Chondrocyte (in vitro differentiated cells): ENCODE data around the gene IRS2. TPM values are rescaled to one million over a fixed set of nuclear protein-coding genes. Genes with fewer than 3 reads are reported as not detected.
A peak's percentile ranks its signal among the peaks of the same experiment; 100 is the strongest.

Source experiments
- DNase-seq: peaks from one replicate; pipeline ENCODE4 v3.0.0; 2021; ENCODE audit warnings: mixed read lengths, low spot score
- H3K27ac Mint-ChIP-seq: one replicate; pipeline ENCODE4 v1.8.0; 2021; ENCODE audit warnings: mild to moderate bottlenecking, moderate library complexity, mixed read lengths; ENCODE audit not compliant: unreplicated experiment
- H3K27me3 Mint-ChIP-seq: 2 replicates; pipeline ENCODE4 v1.8.0; 2021; ENCODE audit warnings: low read depth, mixed read lengths
- H3K36me3 Mint-ChIP-seq: 2 replicates; pipeline ENCODE4 v1.8.0; 2021; ENCODE audit warnings: low read depth, mixed read lengths
- H3K4me1 Mint-ChIP-seq: 2 replicates; pipeline ENCODE4 v1.8.0; 2021; ENCODE audit warnings: low read depth, mild to moderate bottlenecking, mixed read lengths
- H3K4me3 Mint-ChIP-seq: one replicate; pipeline ENCODE4 v1.8.0; 2021; ENCODE audit warnings: mild to moderate bottlenecking, moderate library complexity, mixed read lengths; ENCODE audit not compliant: unreplicated experiment
- H3K9me3 Mint-ChIP-seq: 2 replicates; pipeline ENCODE4 v1.8.0; 2021; ENCODE audit warnings: low read depth, mixed read lengths
- total RNA-seq: library from RNA; stranded (reverse); gene quantifications from 3 replicates; pipeline ENCODE4 v1.2.1, GENCODE V29; 2021
- TF ChIP-seq, protein P1 (sequence below): fragments of 200-600 bp; sonication (generic); IDR thresholded peaks from 2 replicates; pipeline ENCODE4 v1.5.0; 2021; ENCODE audit warnings: antibody characterized with exemption, mild to moderate bottlenecking, moderate library complexity

The IRS2 gene
- total RNA-seq, 1 donor from 2014 or later, result 42.9 TPM

GRCh38 chr13:109706015-109706715, 80.2 kb downstream of the IRS2 start:
- Mint-ChIP-seq H3K36me3 (no peaks in the 10 kb centered on the region), H3K27me3 (no peaks in the 10 kb centered on the region), H3K4me1 (peaks cover 5% of the 10 kb centered on the region), H3K4me3 (no peak overlapping the region), H3K9me3 (peaks cover 8% of the 10 kb centered on the region), H3K27ac (no peak overlapping the region)
- TF ChIP-seq, protein P1, sequence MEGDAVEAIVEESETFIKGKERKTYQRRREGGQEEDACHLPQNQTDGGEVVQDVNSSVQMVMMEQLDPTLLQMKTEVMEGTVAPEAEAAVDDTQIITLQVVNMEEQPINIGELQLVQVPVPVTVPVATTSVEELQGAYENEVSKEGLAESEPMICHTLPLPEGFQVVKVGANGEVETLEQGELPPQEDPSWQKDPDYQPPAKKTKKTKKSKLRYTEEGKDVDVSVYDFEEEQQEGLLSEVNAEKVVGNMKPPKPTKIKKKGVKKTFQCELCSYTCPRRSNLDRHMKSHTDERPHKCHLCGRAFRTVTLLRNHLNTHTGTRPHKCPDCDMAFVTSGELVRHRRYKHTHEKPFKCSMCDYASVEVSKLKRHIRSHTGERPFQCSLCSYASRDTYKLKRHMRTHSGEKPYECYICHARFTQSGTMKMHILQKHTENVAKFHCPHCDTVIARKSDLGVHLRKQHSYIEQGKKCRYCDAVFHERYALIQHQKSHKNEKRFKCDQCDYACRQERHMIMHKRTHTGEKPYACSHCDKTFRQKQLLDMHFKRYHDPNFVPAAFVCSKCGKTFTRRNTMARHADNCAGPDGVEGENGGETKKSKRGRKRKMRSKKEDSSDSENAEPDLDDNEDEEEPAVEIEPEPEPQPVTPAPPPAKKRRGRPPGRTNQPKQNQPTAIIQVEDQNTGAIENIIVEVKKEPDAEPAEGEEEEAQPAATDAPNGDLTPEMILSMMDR, result no peak
- no peak for DNase-seq

- peak overlapping the region; percentile 33 for H3K27ac Mint-ChIP-seq
- TF ChIP-seq, protein P1, result no peak
Measured at GRCh38 chr13:109704771-109705635, 81.4 kb downstream of the IRS2 start.

DNA sequence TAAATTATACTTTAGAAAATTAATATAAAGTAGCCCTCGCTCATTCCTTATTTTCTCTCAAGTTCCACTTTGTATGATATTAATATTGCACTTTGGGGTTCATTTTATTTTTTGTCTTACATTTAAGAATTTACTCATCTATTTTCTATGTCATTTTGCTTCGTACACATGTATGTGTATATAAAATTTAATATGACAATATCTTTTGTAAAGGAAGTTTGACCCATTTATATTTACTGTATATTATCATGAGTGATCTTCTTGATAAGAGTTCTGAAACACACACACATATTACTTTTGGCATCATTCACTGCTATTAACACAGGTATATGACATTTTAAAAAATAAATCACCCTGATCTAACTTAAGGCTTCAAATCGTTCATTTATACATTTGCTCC, 83.1 kb downstream of the IRS2 start:
- Mint-ChIP-seq H3K9me3 (peaks cover 8% of the 10 kb centered on the region), H3K27me3 (no peaks in the 10 kb centered on the region), H3K27ac (no peak overlapping the region), H3K36me3 (no peaks in the 10 kb centered on the region), H3K4me1 (peaks cover 22% of the 10 kb centered on the region), H3K4me3 (no peak overlapping the region)
- TF ChIP-seq, protein P1, result no peak
- no peak for DNase-seq

More at GRCh38 chr13:109704771-109705635, 81.4 kb downstream of the IRS2 start:
- Mint-ChIP-seq H3K27me3 (no peaks in the 10 kb centered on the region), H3K9me3 (peaks cover 8% of the 10 kb centered on the region), H3K36me3 (no peaks in the 10 kb centered on the region), H3K4me3 (no peak overlapping the region), H3K4me1 (peaks cover 10% of the 10 kb centered on the region)
- no peak for DNase-seq
